GM12878 (cell line): ENCODE measurements around the gene DNAAF8. TPM values are rescaled to one million over a fixed set of nuclear protein-coding genes. Genes with fewer than 3 reads are reported as not detected.

Source experiments
- ATAC-seq: fragments of 200-7000 bp; cut with Tn5 transposase; 3 replicates; pipeline ENCODE4 v1.9.1; 2020; ENCODE audit warnings: mild to moderate bottlenecking, moderate library complexity
- BruUV-seq: library from RNA; stranded (reverse); fragments of 400-500 nt; replicated peaks from 2 replicates; lab custom pipeline; 2021; lab: Mats Ljungman, UMichigan
- CTCF ChIA-PET: fragments of 300-600 bp; sonication (Branson Sonifier 250); formaldehyde crosslinking; extraction: SDS; loops from one replicate; lab custom pipeline; 2021; ENCODE audit warnings: inconsistent platforms; lab: Yijun Ruan, JAX
- POLR2A ChIA-PET: fragments of 350-600 bp; formaldehyde crosslinking; extraction: SDS; loops from one replicate; lab custom pipeline; 2021; ENCODE audit warnings: inconsistent platforms; lab: Charles Lee
- RAD21 ChIA-PET: fragments of 300-600 bp; sonication (Branson Sonifier 250); formaldehyde crosslinking; loops from one replicate; lab custom pipeline; 2023; ENCODE audit warnings: antibody characterized with exemption; ENCODE audit not compliant: unreplicated experiment; lab: Charles Lee
- SMC1A ChIA-PET: fragments of 300-600 bp; sonication (Branson Sonifier 250); formaldehyde crosslinking; loops from one replicate; lab custom pipeline; 2023; ENCODE audit not compliant: unreplicated experiment, uncharacterized antibody; lab: Charles Lee
- DNase-seq: peaks from one replicate; pipeline ENCODE4 v3.0.0-alpha.2; 2011; ENCODE audit warnings: low read depth, low spot score
- FAIRE-seq: peaks from 3 replicates; lab custom pipeline; 2011; peaks lifted over from hg19 to GRCh38; lab: Jason Lieb, UNC
- H2AFZ ChIP-seq: 2 replicates; pipeline ENCODE4 v1.6.0; 2011; ENCODE audit warnings: low read depth, low read length, control low read depth; ENCODE audit not compliant: control insufficient read depth
- H3K27ac ChIP-seq: 2 replicates; pipeline ENCODE4 v1.5.1; 2011; ENCODE audit warnings: control low read depth; ENCODE audit not compliant: control insufficient read depth, insufficient read depth
- H3K27me3 ChIP-seq, 2 experiments: replicated peaks in 1 of 2; 2 replicates each; pipeline versions ENCODE4 v1.6.0 to v1.6.1; 2011; ENCODE audit warnings: low read length in 1 of 2; ENCODE audit not compliant: control insufficient read depth in 2 of 2, insufficient read depth in 2 of 2
- H3K36me3 ChIP-seq, 2 experiments: 2 replicates each; pipeline ENCODE4 v1.5.1; 2011; ENCODE audit warnings: low read length in 1 of 2; ENCODE audit not compliant: control insufficient read depth in 2 of 2, insufficient read depth in 2 of 2
- H3K4me1 ChIP-seq: 2 replicates; pipeline ENCODE4 v1.6.1; 2011; ENCODE audit warnings: mild to moderate bottlenecking, low read length, moderate library complexity, mixed read lengths; ENCODE audit not compliant: control insufficient read depth, insufficient read depth
- H3K4me2 ChIP-seq: 2 replicates; pipeline ENCODE4 v1.6.0; 2011; ENCODE audit warnings: control low read depth; ENCODE audit not compliant: control insufficient read depth, insufficient read depth
- H3K4me3 ChIP-seq: fragments of 200-600 bp; sonication (generic); 2 replicates; pipeline ENCODE4 v1.5.1; 2016
- H3K79me2 ChIP-seq: 2 replicates; pipeline ENCODE4 v1.6.0; 2011; ENCODE audit warnings: low read length; ENCODE audit not compliant: control insufficient read depth, insufficient read depth
- H3K9ac ChIP-seq: 2 replicates; pipeline ENCODE4 v1.8.0; 2011; ENCODE audit warnings: low read length, control low read depth, mixed read lengths; ENCODE audit not compliant: control insufficient read depth, insufficient read depth
- H3K9me3 ChIP-seq: replicated peaks from 3 replicates; pipeline ENCODE4 v1.5.1; 2011; ENCODE audit warnings: mild to moderate bottlenecking, low read length; ENCODE audit not compliant: control insufficient read depth, insufficient read depth
- H4K20me1 ChIP-seq: 2 replicates; pipeline ENCODE4 v1.6.0; 2011; ENCODE audit not compliant: control insufficient read depth, insufficient read depth
- BHLHE40 ChIP-seq, 2 experiments: fragments of 450-650 bp in 1 of 2; IDR thresholded peaks; 2 replicates each; pipeline ENCODE4 v1.6.1; 2011 to 2017; ENCODE audit warnings: low read depth in 2 of 2, borderline replicate concordance in 1 of 2, improper control_type of control experiment in 1 of 2, low read length in 1 of 2, mild to moderate bottlenecking in 1 of 2
- CBFB ChIP-seq: IDR thresholded peaks from 2 replicates; pipeline ENCODE4 v1.6.1; 2016; ENCODE audit warnings: antibody characterized with exemption, low read depth
- JUNB ChIP-seq: IDR thresholded peaks from 2 replicates; pipeline ENCODE4 v1.6.1; 2016; ENCODE audit warnings: antibody characterized with exemption, mild to moderate bottlenecking
- MYB ChIP-seq: fragments of 150-350 bp; IDR thresholded peaks from 2 replicates; pipeline ENCODE4 v1.6.1; 2014; ENCODE audit warnings: mild to moderate bottlenecking, low read depth, low read length, borderline replicate concordance
- SIN3A ChIP-seq: IDR thresholded peaks from 2 replicates; pipeline ENCODE4 v1.6.1; 2012; ENCODE audit warnings: low read depth, low read length, improper control_type of control experiment
- SP1 ChIP-seq: IDR thresholded peaks from one replicate; pipeline ENCODE4 v1.6.1; 2011; ENCODE audit warnings: low read depth, low read length
- WGBS: methylation state at CpG from one replicate; pipeline ENCODE4 v1.1.6; 2016; ENCODE audit warnings: low lambda C conversion rate; ENCODE audit not compliant: insufficient replicate concordance, insufficient coverage; ENCODE audit errors: missing lambda C conversion rate; 5-methylcytosine and 5-hydroxymethylcytosine counted together
- in situ Hi-C: fragments of 300-500 bp; cut with MboI; formaldehyde crosslinking; loops from 9 replicates; pipeline ENCODE4 v1.14.3; 2018; ENCODE audit warnings: mixed read lengths
- intact Hi-C: fragments of 100-400 bp; cut with micrococcal nuclease; formaldehyde crosslinking; loops from one replicate; pipeline ENCODE4 v1.14.2; 2022; ENCODE audit not compliant: unreplicated experiment
- polyA plus RNA-seq, 11 experiments: library from polyadenylated mRNA; depleted of rRNA in 4 of 11; unstranded in 6 of 11; stranded (reverse) in 5 of 11; fragments of >200 nt; fragmentation: Nextera tagmentation in 4 of 11; fragmentation: Illumina TruSeq in 1 of 11; extraction: Ambion mirVana in 4 of 11; extraction: Trizol in 1 of 11; gene quantifications; 1 replicate in 1 of 11; 2 replicates in 10 of 11; pipeline versions ENCODE4 v1.2.1 to v1.2.3, GENCODE V29; 2011 to 2016; ENCODE audit warnings: inconsistent platforms in 2 of 11, missing spikeins in 2 of 11, low read depth in 1 of 11
- total RNA-seq, 4 experiments: library from RNA; depleted of rRNA in 3 of 4; stranded (reverse); fragments of >200 nt in 3 of 4; fragmentation: Illumina TruSeq in 1 of 4; extraction: Trizol in 1 of 4; gene quantifications; 2 replicates each; pipeline versions ENCODE4 v1.2.1 to v1.2.3, GENCODE V29; 2013 to 2021
- TF ChIP-seq, protein P1 (sequence below): IDR thresholded peaks from 2 replicates; pipeline ENCODE4 v1.6.1; 2012; ENCODE audit warnings: low read length, inconsistent platforms
- TF ChIP-seq, protein P2 (sequence below): IDR thresholded peaks from 2 replicates; pipeline ENCODE4 v1.6.1; 2011; ENCODE audit warnings: borderline replicate concordance, low read depth, mild to moderate bottlenecking, moderate library complexity, mixed read lengths, low read length; ENCODE audit not compliant: insufficient read depth; ENCODE audit errors: extremely low read length

The DNAAF8 gene
- total and polyA plus RNA-seq, 10 of the 15 experiments (the other 5 are each of a cell fraction or from before 2014, with no cell fraction given) = 0.01 to 0.78 (median 0.22) TPM; not detected in 2

GRCh38 chr16:4749700-4750257 lies 15.4 kb downstream of the DNAAF8 start:
- CTCF ChIA-PET = interaction anchor here (0.9 kb wide), 1 partner anchor 15 kb away, joined by 3 read pairs; the partner anchor contains the start of gene DNAAF8
- H2AFZ ChIP-seq = no peak overlapping the region
- H4K20me1 ChIP-seq = no peaks in the 10 kb centered on the region
- RAD21 ChIA-PET = interaction anchor here (1.2 kb wide), 1 partner anchor 19 kb away, joined by 3 read pairs; no protein-coding TSS in a partner anchor
- peak; percentile 63 for ATAC-seq
- in situ Hi-C loops = no loop called here
- POLR2A ChIA-PET = interaction anchor here (0.5 to 1.6 kb wide), 3 partner anchors 12 to 122 kb away, joined by 3 to 5 read pairs (median 4); partner anchors contain the start of gene DNAAF8
- H3K79me2 ChIP-seq = no peaks in the 10 kb centered on the region
- SMC1A ChIA-PET = no interaction called here
- no peak overlapping the region for H3K4me3 ChIP-seq
- DNase-seq = no peak
- no peaks in the 10 kb centered on the region for H3K27me3 ChIP-seq
- peaks cover 4 to 14% of the 10 kb centered on the region in 2 experiments for H3K36me3 ChIP-seq
- TF ChIP-seq, protein P1, sequence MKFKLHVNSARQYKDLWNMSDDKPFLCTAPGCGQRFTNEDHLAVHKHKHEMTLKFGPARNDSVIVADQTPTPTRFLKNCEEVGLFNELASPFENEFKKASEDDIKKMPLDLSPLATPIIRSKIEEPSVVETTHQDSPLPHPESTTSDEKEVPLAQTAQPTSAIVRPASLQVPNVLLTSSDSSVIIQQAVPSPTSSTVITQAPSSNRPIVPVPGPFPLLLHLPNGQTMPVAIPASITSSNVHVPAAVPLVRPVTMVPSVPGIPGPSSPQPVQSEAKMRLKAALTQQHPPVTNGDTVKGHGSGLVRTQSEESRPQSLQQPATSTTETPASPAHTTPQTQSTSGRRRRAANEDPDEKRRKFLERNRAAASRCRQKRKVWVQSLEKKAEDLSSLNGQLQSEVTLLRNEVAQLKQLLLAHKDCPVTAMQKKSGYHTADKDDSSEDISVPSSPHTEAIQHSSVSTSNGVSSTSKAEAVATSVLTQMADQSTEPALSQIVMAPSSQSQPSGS = peak; percentile 36; the same call in 1 of the 2 replicates
- no peak for TF ChIP-seq SIN3A
- TF ChIP-seq SP1 = no peak
- peak; percentile 62 to 81 for TF ChIP-seq BHLHE40 (IDR thresholded peaks at IDR 0.05; ENCODE audit: borderline replicate concordance in 1 of 2, low read depth in 2 of 2, low read length in 1 of 2)
- TF ChIP-seq, protein P2, sequence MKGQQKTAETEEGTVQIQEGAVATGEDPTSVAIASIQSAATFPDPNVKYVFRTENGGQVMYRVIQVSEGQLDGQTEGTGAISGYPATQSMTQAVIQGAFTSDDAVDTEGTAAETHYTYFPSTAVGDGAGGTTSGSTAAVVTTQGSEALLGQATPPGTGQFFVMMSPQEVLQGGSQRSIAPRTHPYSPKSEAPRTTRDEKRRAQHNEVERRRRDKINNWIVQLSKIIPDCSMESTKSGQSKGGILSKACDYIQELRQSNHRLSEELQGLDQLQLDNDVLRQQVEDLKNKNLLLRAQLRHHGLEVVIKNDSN = peak; percentile 32
- peak; percentile 43; the same call in 1 of the 2 replicates for TF ChIP-seq CBFB
- TF ChIP-seq MYB = no peak
- peak; percentile 39; the same call in 1 of the 2 replicates for TF ChIP-seq JUNB
- peaks cover 12% of the 10 kb centered on the region for H3K4me1 ChIP-seq
- intact Hi-C loops = no loop called here
- H3K9ac ChIP-seq = no peak overlapping the region; the same call in 1 of the 2 replicates
- peaks cover under 1% of the 10 kb centered on the region; the same call in 1 of the 3 replicates for H3K9me3 ChIP-seq
- 57% methylated on average over 10 of the region's 10 CpGs for WGBS
- H3K4me2 ChIP-seq = no peak overlapping the region
- no peak for FAIRE-seq
- no peak overlapping the region for H3K27ac ChIP-seq
- BruUV-seq = no TSS peak
